Gastroesophageal sphincter (tissue), 4 donors: ENCODE results near the gene MYDGF. TPM values are rescaled to one million over a fixed set of nuclear protein-coding genes. Genes with fewer than 3 reads are reported as not detected.
"Not testable (repeated sequence)": the region's sequence is repeated elsewhere in the genome, so short reads cannot be mapped to it uniquely, and the experiment has no call there.

ENCODE experiments used
- ATAC-seq: fragments of 150-250 bp; one replicate; pipeline ENCODE4 v1.9.1; 2016; ENCODE audit warnings: mild to moderate bottlenecking, moderate library complexity
- H3K27ac ChIP-seq, 4 donors: fragments of 200-600 bp; sonication (generic) in 3 of 4; 1 replicate in 3 of 4; 2 replicates in 1 of 4; pipeline ENCODE4 v1.5.1; 2016 to 2019
- H3K27me3 ChIP-seq: fragments of 200-600 bp; sonication (generic); one replicate; pipeline ENCODE4 v1.5.1; 2019
- H3K36me3 ChIP-seq, 2 donors: fragments of 200-600 bp; sonication (generic); one replicate each; pipeline ENCODE4 v1.5.1; 2019; ENCODE audit warnings: control low read depth in 1 of 2
- H3K4me1 ChIP-seq, 3 donors: fragments of 200-600 bp; sonication (generic); 1 replicate in 2 of 3; 2 replicates in 1 of 3; pipeline ENCODE4 v1.5.1; 2016 to 2019; ENCODE audit warnings: control low read depth in 2 of 3
- H3K4me3 ChIP-seq, 2 donors: fragments of 200-600 bp; sonication (generic); one replicate each; pipeline ENCODE4 v1.5.1; 2019; ENCODE audit warnings: mild to moderate bottlenecking in 1 of 2, moderate library complexity in 1 of 2
- H3K9me3 ChIP-seq, 3 donors: fragments of 200-600 bp; sonication (generic); one replicate each; pipeline ENCODE4 v1.5.1; 2017 to 2019; ENCODE audit warnings: control low read depth in 2 of 3
- CTCF ChIP-seq, 4 experiments: fragments of 200-600 bp in 2 of 4; fragments of 450-650 bp in 2 of 4; sonication (generic) in 1 of 4; IDR thresholded peaks; one replicate each; pipeline ENCODE4 v1.5.1; 2017 to 2019; ENCODE audit warnings: antibody characterized with exemption in 4 of 4, mild to moderate bottlenecking in 2 of 4, moderate library complexity in 2 of 4
- EP300 ChIP-seq: sonication (generic); formaldehyde crosslinking; IDR thresholded peaks from one replicate; pipeline ENCODE4 v1.6.1; 2017; ENCODE audit warnings: antibody characterized with exemption, mild to moderate bottlenecking
- POLR2A ChIP-seq, 2 donors: fragments of 450-650 bp; IDR thresholded peaks; one replicate each; pipeline ENCODE4 v1.6.1; 2017; ENCODE audit warnings: antibody characterized with exemption in 2 of 2, mild to moderate bottlenecking in 2 of 2, moderate library complexity in 1 of 2
- POLR2AphosphoS5 ChIP-seq: sonication (generic); formaldehyde crosslinking; IDR thresholded peaks from one replicate; pipeline ENCODE4 v1.6.1; 2017; ENCODE audit warnings: antibody characterized with exemption
- WGBS, 2 donors: methylation state at CpG; one replicate each; pipeline ENCODE4 v1.1.5; 2018; ENCODE audit warnings: low coverage in 1 of 2; 5-methylcytosine and 5-hydroxymethylcytosine counted together
- total RNA-seq, 4 donors: library from RNA; depleted of rRNA; stranded (reverse); fragments of >200 nt; gene quantifications; one replicate each; pipeline ENCODE4 v1.1.0, GENCODE V29; 2016

MYDGF gene
- total RNA-seq, 4 donors from 2014 or later, result 20.5 to 44.6 (median 30.1) TPM

GRCh38 chr19:4715529-4716221 is 45.5 kb upstream of the MYDGF start:
- peaks cover 0 to 98% of the 10 kb centered on the region in 2 donors for H3K36me3 ChIP-seq
- no peak for TF ChIP-seq POLR2AphosphoS5
- TF ChIP-seq POLR2A (IDR thresholded peaks at IDR 0.05), result no peak
- no peak for TF ChIP-seq EP300
- no peak for TF ChIP-seq CTCF (IDR thresholded peaks at IDR 0.05)
- WGBS, 2 donors, result 72 to 83% methylated on average over 5 to 8 of the region's 28 CpGs
- H3K27ac ChIP-seq, result peak overlapping the region in 2 of 4 donors; percentile 19 to 54
- no peak overlapping the region for H3K4me3 ChIP-seq
- no peaks in the 10 kb centered on the region for H3K27me3 ChIP-seq
- no peaks in the 10 kb centered on the region for H3K9me3 ChIP-seq
- ATAC-seq, result no peak
- H3K4me1 ChIP-seq, result peaks cover 0 to 19% (median 5%) of the 10 kb centered on the region in 3 donors

- not testable (repeated sequence) for H3K9me3 ChIP-seq, H3K4me3 ChIP-seq, H3K27me3 ChIP-seq, ATAC-seq
- 81 to 82% methylated on average over 3 to 4 of the region's 6 CpGs for WGBS, 2 donors
- Histone ChIP-seq H3K27ac (peak overlapping the region in 2 of 4 donors; percentile 19 to 54), H3K4me1 (peaks cover 0 to 22% (median 5%) of the 10 kb centered on the region in 3 donors), H3K36me3 (peaks cover 0 to 98% of the 10 kb centered on the region in 2 donors)
Measured at GRCh38 chr19:4715178-4715528, 45.0 kb upstream of the MYDGF start.

- Histone ChIP-seq H3K36me3 (peaks cover 0 to 97% of the 10 kb centered on the region in 2 donors), H3K27ac (peak overlapping the region in 3 of 4 donors; percentile 67 to 81 (median 78))
Measured at GRCh38 chr19:4714016-4714415, 43.9 kb upstream of the MYDGF start.

GRCh38 chr19:4713384-4713951 is 43.3 kb upstream of the MYDGF start:
- ATAC-seq, result peak; percentile 94
- Histone ChIP-seq H3K36me3 (peaks cover 0 to 92% of the 10 kb centered on the region in 2 donors), H3K27ac (peak overlapping the region in 3 of 4 donors; percentile 67 to 81 (median 78)), H3K9me3 (no peaks in the 10 kb centered on the region), H3K4me3 (peak overlapping the region in 1 of 2 donors; percentile 20), H3K27me3 (no peaks in the 10 kb centered on the region), H3K4me1 (peaks cover 0 to 34% (median 5%) of the 10 kb centered on the region in 3 donors)
- no CpG with 5 or more reads among the region's 32 CpGs for WGBS, 2 donors
- TF ChIP-seq CTCF (IDR thresholded peaks at IDR 0.05) (no peak), EP300 (no peak), POLR2AphosphoS5 (peak; percentile 63), POLR2A (IDR thresholded peaks at IDR 0.05) (no peak)

More at GRCh38 chr19:4714016-4714415, 43.9 kb upstream of the MYDGF start:
- no peaks in the 10 kb centered on the region for H3K27me3 ChIP-seq
- H3K4me1 ChIP-seq, result peaks cover 0 to 33% (median 5%) of the 10 kb centered on the region in 3 donors
- TF ChIP-seq EP300, result no peak
- TF ChIP-seq POLR2AphosphoS5, result no peak
- TF ChIP-seq POLR2A (IDR thresholded peaks at IDR 0.05), result no peak
- TF ChIP-seq CTCF (IDR thresholded peaks at IDR 0.05), result no peak
- WGBS, 2 donors, result no CpG with 5 or more reads among the region's 27 CpGs
- no peak overlapping the region for H3K4me3 ChIP-seq
- no peaks in the 10 kb centered on the region for H3K9me3 ChIP-seq
- ATAC-seq, result no peak

GRCh38 chr19:4712771-4713170 is 42.6 kb upstream of the MYDGF start:
- Histone ChIP-seq H3K4me1 (peaks cover 0 to 41% (median 11%) of the 10 kb centered on the region in 3 donors), H3K9me3 (no peaks in the 10 kb centered on the region), H3K4me3 (no peak overlapping the region), H3K36me3 (peaks cover 0 to 85% of the 10 kb centered on the region in 2 donors), H3K27ac (peak overlapping the region in 3 of 4 donors; percentile 67 to 81 (median 78)), H3K27me3 (no peaks in the 10 kb centered on the region)
- 78 to 88% methylated on average over 3 of the region's 14 CpGs for WGBS, 2 donors
- TF ChIP-seq POLR2AphosphoS5, result no peak
- no peak for ATAC-seq

- Histone ChIP-seq H3K36me3 (peaks cover 0 to 69% of the 10 kb centered on the region in 2 donors), H3K9me3 (no peaks in the 10 kb centered on the region), H3K4me3 (no peak overlapping the region), H3K27ac (peak overlapping the region in 2 of 4 donors; percentile 18 to 80), H3K4me1 (peaks cover 0 to 57% (median 19%) of the 10 kb centered on the region in 3 donors), H3K27me3 (no peaks in the 10 kb centered on the region)
- WGBS, 2 donors, result 100% methylated on average over 1 of the region's 8 CpGs; no CpG with 5 or more reads in 1 of the 2 donors
- ATAC-seq, result no peak
- TF ChIP-seq CTCF (IDR thresholded peaks at IDR 0.05), result no peak
Measured at GRCh38 chr19:4711211-4711610, 41.1 kb upstream of the MYDGF start.
